ENCODE measurements around the gene PICK1.

- TF ChIP-seq, protein P1, sequence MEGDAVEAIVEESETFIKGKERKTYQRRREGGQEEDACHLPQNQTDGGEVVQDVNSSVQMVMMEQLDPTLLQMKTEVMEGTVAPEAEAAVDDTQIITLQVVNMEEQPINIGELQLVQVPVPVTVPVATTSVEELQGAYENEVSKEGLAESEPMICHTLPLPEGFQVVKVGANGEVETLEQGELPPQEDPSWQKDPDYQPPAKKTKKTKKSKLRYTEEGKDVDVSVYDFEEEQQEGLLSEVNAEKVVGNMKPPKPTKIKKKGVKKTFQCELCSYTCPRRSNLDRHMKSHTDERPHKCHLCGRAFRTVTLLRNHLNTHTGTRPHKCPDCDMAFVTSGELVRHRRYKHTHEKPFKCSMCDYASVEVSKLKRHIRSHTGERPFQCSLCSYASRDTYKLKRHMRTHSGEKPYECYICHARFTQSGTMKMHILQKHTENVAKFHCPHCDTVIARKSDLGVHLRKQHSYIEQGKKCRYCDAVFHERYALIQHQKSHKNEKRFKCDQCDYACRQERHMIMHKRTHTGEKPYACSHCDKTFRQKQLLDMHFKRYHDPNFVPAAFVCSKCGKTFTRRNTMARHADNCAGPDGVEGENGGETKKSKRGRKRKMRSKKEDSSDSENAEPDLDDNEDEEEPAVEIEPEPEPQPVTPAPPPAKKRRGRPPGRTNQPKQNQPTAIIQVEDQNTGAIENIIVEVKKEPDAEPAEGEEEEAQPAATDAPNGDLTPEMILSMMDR (conservative IDR thresholded peaks at IDR 0.05; ENCODE audit: low read length): no peak
- no peak for TF ChIP-seq EZH2phosphoT487 (IDR thresholded peaks at IDR 0.05; ENCODE audit: borderline replicate concordance, low read depth, low read length)
These were observed 28.7 kb upstream of the PICK1 start for GRCh38 chr22:38028344-38029130.

Data from OCI-LY7 (cell line).